OCI-LY3 (cell line): Measurements from ENCODE around the gene TCF12.

Experiments used
- H2AFZ ChIP-seq: fragments of 200-600, 300-600 bp; shearing (Covaris generic); 2 replicates; pipeline ENCODE4 v1.6.0; 2014; ENCODE audit warnings: antibody characterized with exemption, low read depth, low read length
- H3K27ac ChIP-seq: fragments of 200-600, 300-600 bp; sonication (generic); 2 replicates; pipeline ENCODE4 v1.5.1; 2014; ENCODE audit warnings: mild to moderate bottlenecking, low read length, moderate library complexity, mixed read lengths
- H3K27me3 ChIP-seq: fragments of 200-600, 300-600 bp; sonication (generic); 2 replicates; pipeline ENCODE4 v1.6.1; 2014; ENCODE audit warnings: low read depth, low read length, mixed read lengths
- H3K36me3 ChIP-seq: fragments of 200-600, 300-600 bp; sonication (generic); replicated peaks from 2 replicates; pipeline ENCODE3; 2014; ENCODE audit warnings: low read depth, low read length, mixed read lengths
- H3K4me1 ChIP-seq: fragments of 300-600, 200-600 bp; sonication (generic); 2 replicates; pipeline ENCODE4 v1.6.1; 2014; ENCODE audit warnings: low read length, mixed read lengths
- H3K4me2 ChIP-seq: fragments of 200-600, 300-600 bp; sonication (generic); 2 replicates; pipeline ENCODE4 v1.6.1; 2014; ENCODE audit warnings: low read length, mixed read lengths
- H3K4me3 ChIP-seq: fragments of 300-600, 200-600 bp; sonication (generic); 2 replicates; pipeline ENCODE4 v1.5.1; 2014; ENCODE audit warnings: antibody characterized with exemption, mild to moderate bottlenecking, low read length, moderate library complexity
- H3K79me2 ChIP-seq: fragments of 300-600, 200-600 bp; shearing (Covaris generic); 2 replicates; pipeline ENCODE4 v1.6.1; 2014; ENCODE audit warnings: mild to moderate bottlenecking, low read length, mixed read lengths
- H3K9ac ChIP-seq: fragments of 300-600, 200-600 bp; shearing (Covaris generic); 2 replicates; pipeline ENCODE4 v1.6.0; 2014; ENCODE audit warnings: mild to moderate bottlenecking, low read length, moderate library complexity
- H3K9me3 ChIP-seq: fragments of 200-600, 300-600 bp; shearing (Covaris generic); 2 replicates; pipeline ENCODE4 v1.6.1; 2014; ENCODE audit warnings: low read length, mixed read lengths; ENCODE audit not compliant: insufficient read depth
- H4K20me1 ChIP-seq: fragments of 200-600, 300-600 bp; sonication (generic); 2 replicates; pipeline ENCODE4 v1.6.1; 2016; ENCODE audit warnings: low read length, mixed read lengths; ENCODE audit not compliant: insufficient read depth
- CTCF ChIP-seq: fragments of 200-600, 300-600 bp; sonication (generic); IDR thresholded peaks from 2 replicates; pipeline ENCODE4 v1.5.1; 2014; ENCODE audit warnings: antibody characterized with exemption, low read length, low read depth
- EZH2phosphoT487 ChIP-seq: fragments of 200-600 bp; shearing (Covaris generic); IDR thresholded peaks from 2 replicates; pipeline ENCODE4 v1.6.1; 2018; ENCODE audit warnings: antibody characterized with exemption, mixed run types, low read depth

TCF12 gene

DNA sequence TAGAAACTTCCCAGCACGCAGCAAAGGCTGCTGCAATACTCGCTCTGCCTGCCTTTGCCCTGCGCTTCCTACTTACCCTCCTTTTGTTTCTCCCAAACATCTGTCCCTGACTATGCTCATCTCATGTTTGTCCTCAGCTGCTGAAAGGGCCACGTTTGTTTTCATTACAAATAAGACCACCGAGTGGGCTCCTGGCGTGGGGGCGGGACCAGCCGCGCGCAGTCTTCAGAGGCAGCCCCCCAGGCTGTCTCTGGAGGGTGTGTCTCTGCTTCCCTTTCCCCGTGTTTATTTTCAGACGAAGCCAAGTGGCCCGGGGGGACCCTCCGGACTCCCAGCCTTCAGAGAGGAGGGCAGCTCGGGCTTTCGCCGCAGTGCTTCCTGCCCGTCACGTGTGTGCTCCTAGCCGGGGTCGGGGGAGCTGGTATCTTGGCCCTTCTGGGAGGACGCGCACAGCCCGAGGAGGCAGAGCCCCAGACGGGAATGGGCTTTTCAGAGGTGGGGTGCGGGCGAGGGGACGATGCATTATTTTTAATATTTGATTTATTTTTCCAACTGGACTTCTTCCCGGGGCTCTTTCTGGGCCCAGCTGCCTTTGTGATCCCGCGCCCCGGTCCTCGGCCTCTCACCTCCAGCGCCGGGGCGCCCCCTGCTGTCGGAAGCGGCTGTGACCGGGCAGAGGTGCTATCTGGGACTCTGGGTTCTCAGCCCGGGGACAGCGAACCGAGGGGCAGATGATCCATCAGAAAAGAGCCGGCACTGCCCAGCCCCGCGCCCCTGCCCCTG, 387.9 kb downstream of the TCF12 start:
- Histone ChIP-seq H3K4me1 (peaks cover 29% of the 10 kb centered on the region), H3K4me3 (peak overlapping the region; percentile 58), H3K9me3 (no peaks in the 10 kb centered on the region), H3K79me2 (peaks cover 59% of the 10 kb centered on the region), H3K9ac (peak overlapping the region; percentile 18; the same call in 1 of the 2 replicates), H3K4me2 (peak overlapping the region; percentile 60), H4K20me1 (peaks cover 33% of the 10 kb centered on the region), H3K27ac (no peak overlapping the region), H3K27me3 (no peaks in the 10 kb centered on the region), H2AFZ (no peak overlapping the region), H3K36me3 (peaks cover 51% of the 10 kb centered on the region)
- TF ChIP-seq CTCF: peak; percentile 83
- TF ChIP-seq EZH2phosphoT487: no peak

DNA sequence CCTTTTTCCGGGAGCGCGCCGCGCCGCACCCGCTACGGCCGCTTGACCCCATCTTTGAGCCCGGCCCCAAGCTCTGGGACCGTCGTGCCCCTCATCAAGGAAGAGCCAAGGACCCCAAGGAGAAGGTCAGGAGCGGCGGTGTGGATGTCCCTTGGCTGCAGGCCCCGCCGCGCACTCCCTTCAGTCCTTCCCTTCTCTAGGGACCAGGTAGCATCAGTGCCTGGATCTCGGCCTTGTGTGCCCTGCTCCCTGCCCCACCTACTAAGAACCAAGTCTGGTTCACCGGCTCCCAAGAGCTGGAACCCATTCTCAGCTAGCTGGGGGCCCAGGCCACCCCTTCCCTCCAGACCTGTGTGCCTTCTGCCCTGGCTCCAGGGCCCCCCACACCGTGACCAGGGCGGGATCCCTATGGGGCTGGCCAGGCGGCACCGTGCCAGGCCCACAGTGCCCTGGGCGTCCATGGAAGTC, 388.5 kb downstream of the TCF12 start:
- peaks cover 45% of the 10 kb centered on the region for H3K36me3 ChIP-seq
- no peak overlapping the region for H3K4me3 ChIP-seq
- no peaks in the 10 kb centered on the region for H3K9me3 ChIP-seq
- H3K4me2 ChIP-seq: no peak overlapping the region
- no peak overlapping the region for H3K9ac ChIP-seq
- H2AFZ ChIP-seq: no peak overlapping the region
- TF ChIP-seq CTCF: no peak
- TF ChIP-seq EZH2phosphoT487: no peak
- H3K27me3 ChIP-seq: no peaks in the 10 kb centered on the region
- H3K79me2 ChIP-seq: peaks cover 53% of the 10 kb centered on the region
- H3K4me1 ChIP-seq: peaks cover 23% of the 10 kb centered on the region
- H4K20me1 ChIP-seq: peaks cover 33% of the 10 kb centered on the region
- no peak overlapping the region for H3K27ac ChIP-seq

- peaks cover 46% of the 10 kb centered on the region for H3K79me2 ChIP-seq
- no peak overlapping the region for H3K4me2 ChIP-seq
- H3K27ac ChIP-seq: no peak overlapping the region
- no peaks in the 10 kb centered on the region for H3K9me3 ChIP-seq
- H3K4me3 ChIP-seq: no peak overlapping the region
- no peak overlapping the region for H3K9ac ChIP-seq
- TF ChIP-seq EZH2phosphoT487: no peak
- no peak for TF ChIP-seq CTCF
- no peaks in the 10 kb centered on the region for H3K27me3 ChIP-seq
- peaks cover 31% of the 10 kb centered on the region for H4K20me1 ChIP-seq
- peaks cover 16% of the 10 kb centered on the region for H3K4me1 ChIP-seq
- peaks cover 38% of the 10 kb centered on the region for H3K36me3 ChIP-seq
- no peak overlapping the region for H2AFZ ChIP-seq
Measured at GRCh38 chr15:57307527-57308169, 389.2 kb downstream of the TCF12 start.

GRCh38 chr15:57308170-57308545, 389.7 kb downstream of the TCF12 start:
- no peak overlapping the region for H3K27ac ChIP-seq
- peaks cover 33% of the 10 kb centered on the region for H3K36me3 ChIP-seq
- no peaks in the 10 kb centered on the region for H3K27me3 ChIP-seq
- no peak overlapping the region for H3K4me3 ChIP-seq
- H3K9me3 ChIP-seq: no peaks in the 10 kb centered on the region
- peaks cover 11% of the 10 kb centered on the region for H3K4me1 ChIP-seq
- peaks cover 27% of the 10 kb centered on the region for H4K20me1 ChIP-seq
- TF ChIP-seq EZH2phosphoT487: no peak
- no peak for TF ChIP-seq CTCF
- no peak overlapping the region for H3K9ac ChIP-seq
- no peak overlapping the region for H3K4me2 ChIP-seq
- peaks cover 41% of the 10 kb centered on the region for H3K79me2 ChIP-seq
- no peak overlapping the region for H2AFZ ChIP-seq
